K562 (cell line): ENCODE data around the gene PLEK2.

Source experiments
- CSDE1 ChIP-seq, 2 experiments: fragments of 450-650 bp; IDR thresholded peaks; 2 replicates each; pipeline ENCODE4 v1.6.1; 2016; ENCODE audit warnings: mild to moderate bottlenecking in 1 of 2
- EZH2 ChIP-seq: IDR thresholded peaks from 2 replicates; pipeline ENCODE4 v1.6.1; 2012; ENCODE audit warnings: low read depth, mild to moderate bottlenecking, inconsistent platforms, low read length, borderline replicate concordance
- FOXM1 ChIP-seq, 2 experiments: fragments of 450-650 bp in 1 of 2; sonication (generic) in 1 of 2; formaldehyde crosslinking in 1 of 2; IDR thresholded peaks; 2 replicates each; pipeline versions ENCODE4 v1.6.1 to v1.9.0; 2017 to 2022; ENCODE audit warnings: low read depth in 2 of 2, mild to moderate bottlenecking in 2 of 2, missing genetic modification reagents in 1 of 2, moderate library complexity in 1 of 2
- TF ChIP-seq, protein P1 (sequence below): fragments of 450-650 bp; formaldehyde crosslinking; IDR thresholded peaks from 2 replicates; pipeline ENCODE4 v1.4.0; 2020; ENCODE audit warnings: mild to moderate bottlenecking, moderate library complexity
- TF ChIP-seq, protein P2 (sequence below): fragments of 250-450 bp; sonication (Bioruptor Pico); IDR thresholded peaks from 2 replicates; pipeline ENCODE4 v1.5.0; 2021
- TF ChIP-seq, protein P3 (sequence below), 3 experiments: fragments of 200-800 bp in 1 of 3; fragments of 250-450 bp in 1 of 3; fragments of 450-650 bp in 1 of 3; sonication (Bioruptor Pico) in 1 of 3; sonication (Bioruptor generic) in 1 of 3; formaldehyde crosslinking in 1 of 3; IDR thresholded peaks; 2 replicates each; pipeline versions ENCODE4 v1.6.1 to v1.8.0; 2016 to 2022; ENCODE audit warnings: mild to moderate bottlenecking in 2 of 3, missing genetic modification characterization in 2 of 3, missing compliant biosample characterization in 1 of 3, moderate library complexity in 1 of 3

DNA sequence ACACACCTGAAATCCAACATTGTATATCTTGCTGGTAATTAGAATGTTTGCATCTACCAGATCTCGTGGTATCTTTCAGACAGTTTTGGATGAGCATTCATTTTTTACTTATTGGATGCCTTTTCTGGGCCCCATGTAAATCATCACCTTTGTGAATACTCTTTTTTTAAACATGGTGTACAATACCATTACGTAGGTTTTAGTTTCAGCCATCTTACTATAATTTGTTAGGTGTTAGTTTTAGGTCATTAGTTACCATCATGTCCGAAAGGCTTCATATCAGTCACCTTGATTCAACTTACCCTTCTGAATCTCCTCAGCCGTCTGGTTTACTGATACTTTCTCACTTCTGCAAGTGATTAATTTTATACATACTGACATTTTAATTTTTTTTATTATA is 46.5 kb downstream of the PLEK2 start:
- TF ChIP-seq, protein P1, sequence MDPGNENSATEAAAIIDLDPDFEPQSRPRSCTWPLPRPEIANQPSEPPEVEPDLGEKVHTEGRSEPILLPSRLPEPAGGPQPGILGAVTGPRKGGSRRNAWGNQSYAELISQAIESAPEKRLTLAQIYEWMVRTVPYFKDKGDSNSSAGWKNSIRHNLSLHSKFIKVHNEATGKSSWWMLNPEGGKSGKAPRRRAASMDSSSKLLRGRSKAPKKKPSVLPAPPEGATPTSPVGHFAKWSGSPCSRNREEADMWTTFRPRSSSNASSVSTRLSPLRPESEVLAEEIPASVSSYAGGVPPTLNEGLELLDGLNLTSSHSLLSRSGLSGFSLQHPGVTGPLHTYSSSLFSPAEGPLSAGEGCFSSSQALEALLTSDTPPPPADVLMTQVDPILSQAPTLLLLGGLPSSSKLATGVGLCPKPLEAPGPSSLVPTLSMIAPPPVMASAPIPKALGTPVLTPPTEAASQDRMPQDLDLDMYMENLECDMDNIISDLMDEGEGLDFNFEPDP (CRISPR knock-in tag): no peak
- TF ChIP-seq, protein P2, sequence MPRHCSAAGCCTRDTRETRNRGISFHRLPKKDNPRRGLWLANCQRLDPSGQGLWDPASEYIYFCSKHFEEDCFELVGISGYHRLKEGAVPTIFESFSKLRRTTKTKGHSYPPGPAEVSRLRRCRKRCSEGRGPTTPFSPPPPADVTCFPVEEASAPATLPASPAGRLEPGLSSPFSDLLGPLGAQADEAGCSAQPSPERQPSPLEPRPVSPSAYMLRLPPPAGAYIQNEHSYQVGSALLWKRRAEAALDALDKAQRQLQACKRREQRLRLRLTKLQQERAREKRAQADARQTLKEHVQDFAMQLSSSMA: no peak
- TF ChIP-seq CSDE1 (IDR thresholded peaks at IDR 0.05) (no peak), EZH2 (no peak), FOXM1 (IDR thresholded peaks at IDR 0.05; ENCODE audit: low read depth) (no peak), FOXM1 (CRISPR knock-in tag; IDR thresholded peaks at IDR 0.05; ENCODE audit: low read depth) (no peak)
- TF ChIP-seq, protein P3, sequence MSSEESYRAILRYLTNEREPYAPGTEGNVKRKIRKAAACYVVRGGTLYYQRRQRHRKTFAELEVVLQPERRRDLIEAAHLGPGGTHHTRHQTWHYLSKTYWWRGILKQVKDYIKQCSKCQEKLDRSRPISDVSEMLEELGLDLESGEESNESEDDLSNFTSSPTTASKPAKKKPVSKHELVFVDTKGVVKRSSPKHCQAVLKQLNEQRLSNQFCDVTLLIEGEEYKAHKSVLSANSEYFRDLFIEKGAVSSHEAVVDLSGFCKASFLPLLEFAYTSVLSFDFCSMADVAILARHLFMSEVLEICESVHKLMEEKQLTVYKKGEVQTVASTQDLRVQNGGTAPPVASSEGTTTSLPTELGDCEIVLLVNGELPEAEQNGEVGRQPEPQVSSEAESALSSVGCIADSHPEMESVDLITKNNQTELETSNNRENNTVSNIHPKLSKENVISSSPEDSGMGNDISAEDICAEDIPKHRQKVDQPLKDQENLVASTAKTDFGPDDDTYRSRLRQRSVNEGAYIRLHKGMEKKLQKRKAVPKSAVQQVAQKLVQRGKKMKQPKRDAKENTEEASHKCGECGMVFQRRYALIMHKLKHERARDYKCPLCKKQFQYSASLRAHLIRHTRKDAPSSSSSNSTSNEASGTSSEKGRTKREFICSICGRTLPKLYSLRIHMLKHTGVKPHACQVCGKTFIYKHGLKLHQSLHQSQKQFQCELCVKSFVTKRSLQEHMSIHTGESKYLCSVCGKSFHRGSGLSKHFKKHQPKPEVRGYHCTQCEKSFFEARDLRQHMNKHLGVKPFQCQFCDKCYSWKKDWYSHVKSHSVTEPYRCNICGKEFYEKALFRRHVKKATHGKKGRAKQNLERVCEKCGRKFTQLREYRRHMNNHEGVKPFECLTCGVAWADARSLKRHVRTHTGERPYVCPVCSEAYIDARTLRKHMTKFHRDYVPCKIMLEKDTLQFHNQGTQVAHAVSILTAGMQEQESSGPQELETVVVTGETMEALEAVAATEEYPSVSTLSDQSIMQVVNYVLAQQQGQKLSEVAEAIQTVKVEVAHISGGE (CRISPR knock-in tag; IDR thresholded peaks at IDR 0.05): no peak
